ENCODE results near the gene PTCH1.

DNA sequence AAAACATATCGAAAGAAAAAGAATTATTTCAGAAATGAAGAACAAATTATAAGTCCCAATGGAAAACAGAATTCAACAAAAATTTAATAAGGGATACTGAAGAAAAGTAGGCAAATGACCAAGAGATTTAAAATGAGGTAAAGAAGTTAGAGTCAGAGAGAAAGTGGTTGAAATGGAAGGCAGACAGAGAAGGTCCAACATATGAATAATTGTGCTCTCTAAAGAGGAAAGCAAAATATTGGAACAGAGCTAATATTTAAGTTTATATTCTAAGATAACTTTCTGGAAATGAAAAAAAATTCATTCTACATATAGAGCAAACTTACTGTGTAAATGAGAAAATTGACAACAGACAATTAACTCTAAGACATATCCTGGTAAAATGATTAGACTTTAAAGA, 94.1 kb downstream of the PTCH1 start:
- TF ChIP-seq YY1 (IDR thresholded peaks at IDR 0.05; ENCODE audit: insufficient read depth, insufficient read length) (no peak), ZNF274 (IDR thresholded peaks at IDR 0.05; ENCODE audit: low read depth, low read length) (no peak), SUZ12 (IDR thresholded peaks at IDR 0.05; ENCODE audit: extremely low read depth, insufficient read depth, insufficient read length) (no peak)
